Activated naive CD4-positive, alpha-beta T cell treated with anti-CD3 and anti-CD28 coated beads, Interleukin-2, amount 50 U/mL, for 72 hours (primary cell): ENCODE data around the gene ZNF519. TPM values are rescaled to one million over a fixed set of nuclear protein-coding genes. Genes with fewer than 3 reads are reported as not detected.

ENCODE experiments used
- ATAC-seq, 2 donors: fragments of 150-1000 bp; cut with Tn5 transposase; 2 replicates each; pipeline ENCODE4 v1.10.0; 2021; ENCODE audit warnings: mild to moderate bottlenecking in 2 of 2, moderate library complexity in 2 of 2
- DNase-seq, 2 donors: peaks; one replicate each; pipeline ENCODE4 v3.0.0; 2021 to 2022; ENCODE audit warnings: low spot score in 2 of 2
- H3K27ac Mint-ChIP-seq, 2 donors: one replicate each; pipeline ENCODE4 v1.8.0; 2022; ENCODE audit warnings: mild to moderate bottlenecking in 2 of 2, mixed read lengths in 2 of 2
- H3K36me3 Mint-ChIP-seq, 2 donors: one replicate each; pipeline ENCODE4 v1.8.0; 2022; ENCODE audit warnings: mixed read lengths in 2 of 2
- H3K9me3 Mint-ChIP-seq, 2 donors: one replicate each; pipeline ENCODE4 v1.8.0; 2022; ENCODE audit warnings: mixed read lengths in 2 of 2
- total RNA-seq, 2 donors: library from RNA; stranded (reverse); gene quantifications; one replicate each; pipeline ENCODE4 v1.2.3, GENCODE V29; 2022

ZNF519 gene
- total RNA-seq, 2 donors from 2014 or later = 22.3 to 28.5 TPM

- H3K9me3 Mint-ChIP-seq = peaks cover 0 to 3% of the 10 kb centered on the region in 2 donors
- peak in 1 of 2 donors; percentile 41 for ATAC-seq
- DNase-seq = no peak
- no peak overlapping the region for H3K27ac Mint-ChIP-seq
- H3K36me3 Mint-ChIP-seq = peaks cover 0 to 4% of the 10 kb centered on the region in 2 donors
Measured at GRCh38 chr18:14074187-14074586, 58.0 kb downstream of the ZNF519 start.

- no peak for DNase-seq
- H3K27ac Mint-ChIP-seq = no peak overlapping the region
- ATAC-seq = no peak
- H3K9me3 Mint-ChIP-seq = peaks cover 15 to 20% of the 10 kb centered on the region in 2 donors
- H3K36me3 Mint-ChIP-seq = peaks cover 7 to 12% of the 10 kb centered on the region in 2 donors
Measured at GRCh38 chr18:14053661-14054060, 78.6 kb downstream of the ZNF519 start.

Other genes with a start within 250 kb of the ZNF519 start
- gene MC2R, start 216.9 kb downstream of the ZNF519 start, total RNA-seq = not detected